ENCODE measurements around the gene QSOX1. TPM values are rescaled to one million over a fixed set of nuclear protein-coding genes. Genes with fewer than 3 reads are reported as not detected.

QSOX1 gene
- total RNA-seq, 4 donors from 2014 or later, result 65.9 to 124 (median 93.7) TPM

DNA sequence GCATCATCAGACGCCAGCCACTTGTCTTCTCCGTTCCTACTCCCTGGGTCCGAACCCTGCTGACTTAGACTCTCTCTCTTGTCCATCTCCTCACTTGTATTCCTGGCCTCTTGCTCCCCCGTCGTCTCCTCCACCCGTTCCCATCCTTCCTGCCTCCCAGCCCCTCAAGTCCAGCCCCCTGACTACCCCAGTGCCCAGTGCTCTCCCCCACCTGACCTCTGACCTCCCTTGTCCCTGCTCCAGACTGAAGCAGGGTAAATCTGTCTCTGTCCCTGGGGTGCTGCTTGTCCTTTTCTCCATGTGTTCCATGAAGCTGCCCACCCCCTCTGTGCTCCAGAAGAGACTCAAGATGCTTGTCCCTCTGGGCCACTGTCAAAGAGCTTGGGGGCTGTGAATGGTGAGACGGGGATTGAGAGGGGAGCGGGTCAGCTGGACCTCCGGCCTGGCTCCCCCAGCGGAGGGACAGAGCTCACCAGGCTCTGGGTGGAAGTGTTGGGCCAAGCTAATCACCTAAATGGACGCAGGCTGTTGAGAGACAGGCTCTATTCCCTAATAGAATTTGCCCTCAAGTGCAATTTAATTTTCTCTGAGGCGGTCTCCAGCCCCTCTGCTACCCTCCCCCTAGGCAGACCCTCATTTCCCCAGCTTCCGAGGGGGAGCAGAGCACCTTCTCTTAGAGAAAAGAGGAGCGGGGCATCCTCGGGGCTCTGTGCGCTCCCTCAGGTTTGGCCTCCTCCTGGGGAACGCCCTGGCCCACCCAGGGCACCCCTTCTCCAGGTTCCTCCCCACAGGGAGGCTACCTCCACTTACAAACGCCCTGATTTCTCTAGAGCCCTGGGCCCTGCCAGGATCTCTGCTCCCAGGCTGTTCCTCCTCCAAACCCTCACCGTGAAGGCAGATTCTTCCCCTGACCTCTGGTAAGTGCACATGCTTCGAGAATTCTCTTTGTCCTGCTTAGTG lies 64.4 kb downstream of the QSOX1 start:
- intact Hi-C loops (cut with DNase I; ENCODE audit: low total_unique reads), result no loop called here
- ATAC-seq, result no peak
- Histone ChIP-seq H3K9me3 (no peaks in the 10 kb centered on the region), H3K36me3 (no peaks in the 10 kb centered on the region), H3K4me1 (no peaks in the 10 kb centered on the region), H3K27me3 (peaks cover 0 to under 1% (median 0%) of the 10 kb centered on the region in 3 donors), H3K4me3 (no peak overlapping the region), H3K27ac (no peak overlapping the region)
- in situ Hi-C loops (cut with MboI; ENCODE audit: low sequenced_read_pairs in 4 of 4), result no loop called here
- DNase-seq, result no peak
- TF ChIP-seq POLR2A (IDR thresholded peaks at IDR 0.05), result no peak
- TF ChIP-seq, protein P1, sequence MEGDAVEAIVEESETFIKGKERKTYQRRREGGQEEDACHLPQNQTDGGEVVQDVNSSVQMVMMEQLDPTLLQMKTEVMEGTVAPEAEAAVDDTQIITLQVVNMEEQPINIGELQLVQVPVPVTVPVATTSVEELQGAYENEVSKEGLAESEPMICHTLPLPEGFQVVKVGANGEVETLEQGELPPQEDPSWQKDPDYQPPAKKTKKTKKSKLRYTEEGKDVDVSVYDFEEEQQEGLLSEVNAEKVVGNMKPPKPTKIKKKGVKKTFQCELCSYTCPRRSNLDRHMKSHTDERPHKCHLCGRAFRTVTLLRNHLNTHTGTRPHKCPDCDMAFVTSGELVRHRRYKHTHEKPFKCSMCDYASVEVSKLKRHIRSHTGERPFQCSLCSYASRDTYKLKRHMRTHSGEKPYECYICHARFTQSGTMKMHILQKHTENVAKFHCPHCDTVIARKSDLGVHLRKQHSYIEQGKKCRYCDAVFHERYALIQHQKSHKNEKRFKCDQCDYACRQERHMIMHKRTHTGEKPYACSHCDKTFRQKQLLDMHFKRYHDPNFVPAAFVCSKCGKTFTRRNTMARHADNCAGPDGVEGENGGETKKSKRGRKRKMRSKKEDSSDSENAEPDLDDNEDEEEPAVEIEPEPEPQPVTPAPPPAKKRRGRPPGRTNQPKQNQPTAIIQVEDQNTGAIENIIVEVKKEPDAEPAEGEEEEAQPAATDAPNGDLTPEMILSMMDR (IDR thresholded peaks at IDR 0.05 in 4 of 5, conservative IDR thresholded peaks at IDR 0.05 in 1 of 5), result no peak

DNA sequence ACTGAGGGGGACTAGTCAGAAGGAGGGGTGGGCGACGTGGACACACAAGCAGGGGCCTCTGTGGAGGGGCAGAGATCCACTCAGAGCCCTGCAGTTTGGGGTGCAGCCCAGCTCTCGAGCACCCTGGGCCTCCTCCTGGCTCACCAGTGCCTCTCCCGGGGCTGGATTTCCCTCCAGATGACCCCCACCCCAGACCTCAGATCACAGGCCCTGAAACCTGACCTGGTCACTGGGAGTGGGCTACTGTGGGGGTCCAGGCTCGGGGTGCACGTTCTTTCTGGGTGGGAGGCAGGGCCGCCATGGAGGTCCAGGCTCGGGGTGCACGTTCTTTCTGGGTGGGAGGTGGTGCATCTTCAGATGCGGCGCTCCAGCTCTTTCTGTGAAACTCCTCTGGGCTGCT lies 65.1 kb downstream of the QSOX1 start:
- intact Hi-C loops (cut with DNase I; ENCODE audit: low total_unique reads), result no loop called here
- no peak for ATAC-seq
- Histone ChIP-seq H3K4me3 (no peak overlapping the region), H3K4me1 (no peaks in the 10 kb centered on the region), H3K27me3 (peaks cover 0 to 6% (median 0%) of the 10 kb centered on the region in 3 donors), H3K27ac (no peak overlapping the region), H3K36me3 (no peaks in the 10 kb centered on the region), H3K9me3 (no peaks in the 10 kb centered on the region)
- in situ Hi-C loops (cut with MboI; ENCODE audit: low sequenced_read_pairs in 4 of 4), result no loop called here
- DNase-seq, result no peak
- no peak for TF ChIP-seq POLR2A (IDR thresholded peaks at IDR 0.05)
- TF ChIP-seq, protein P1 (IDR thresholded peaks at IDR 0.05 in 4 of 5, conservative IDR thresholded peaks at IDR 0.05 in 1 of 5), result no peak

DNA sequence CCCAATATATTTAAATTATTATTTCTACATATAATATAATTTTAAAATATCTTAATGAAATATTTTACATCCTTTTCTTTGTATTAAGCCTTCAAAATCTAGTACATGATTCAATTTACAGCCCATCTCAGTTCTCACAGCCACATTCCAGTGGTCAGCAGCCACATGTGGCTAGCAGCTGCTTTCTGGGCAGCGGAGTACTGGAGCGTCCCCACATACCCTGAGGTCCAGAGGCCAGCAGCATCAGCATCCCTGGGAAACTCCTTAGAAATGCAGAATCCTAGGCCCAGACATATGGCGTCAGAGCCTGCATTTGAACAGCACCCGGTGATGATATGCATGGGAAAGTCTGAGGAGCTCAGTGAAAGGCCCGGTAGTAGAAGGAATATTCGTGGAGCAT lies 66.8 kb downstream of the QSOX1 start:
- H3K4me3 ChIP-seq, result no peak overlapping the region
- H3K9me3 ChIP-seq, result no peaks in the 10 kb centered on the region
- H3K27me3 ChIP-seq, result peaks cover 2 to 21% (median 4%) of the 10 kb centered on the region in 3 donors
- H3K36me3 ChIP-seq, result no peaks in the 10 kb centered on the region
- no peak overlapping the region for H3K27ac ChIP-seq
- no peak for DNase-seq
- intact Hi-C loops (cut with DNase I; ENCODE audit: low total_unique reads), result no loop called here
- H3K4me1 ChIP-seq, result no peaks in the 10 kb centered on the region
- no peak for TF ChIP-seq POLR2A (IDR thresholded peaks at IDR 0.05)
- TF ChIP-seq, protein P1 (IDR thresholded peaks at IDR 0.05 in 4 of 5, conservative IDR thresholded peaks at IDR 0.05 in 1 of 5), result no peak
- ATAC-seq, result no peak
- in situ Hi-C loops (cut with MboI; ENCODE audit: low sequenced_read_pairs in 4 of 4), result no loop called here

DNA sequence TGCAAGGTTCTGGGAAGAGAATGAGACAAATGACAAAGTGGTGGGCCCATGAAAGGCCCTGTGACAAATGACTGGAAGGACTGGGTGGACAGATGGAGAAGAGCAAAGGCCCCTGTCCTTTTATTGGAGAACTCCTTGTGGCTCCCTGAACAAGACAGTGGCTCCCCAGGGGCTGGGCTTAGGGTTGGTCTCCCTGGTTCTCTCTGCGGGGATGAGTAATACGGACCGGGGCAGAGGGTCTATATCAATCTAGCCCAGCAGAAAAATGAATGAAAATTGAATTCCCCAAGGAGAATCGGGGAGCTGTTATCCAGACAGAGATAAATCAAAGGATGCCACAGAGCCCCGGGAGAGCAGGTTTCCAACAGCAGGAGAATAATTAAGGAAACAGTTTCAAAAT lies 70.2 kb downstream of the QSOX1 start:
- in situ Hi-C loops (cut with MboI; ENCODE audit: low sequenced_read_pairs in 4 of 4) (no loop called here), intact Hi-C loops (cut with DNase I; ENCODE audit: low total_unique reads) (no loop called here)
- Histone ChIP-seq H3K27me3 (peaks cover 34 to 51% (median 38%) of the 10 kb centered on the region in 3 donors), H3K9me3 (no peaks in the 10 kb centered on the region), H3K4me1 (no peaks in the 10 kb centered on the region), H3K27ac (no peak overlapping the region), H3K4me3 (no peak overlapping the region), H3K36me3 (no peaks in the 10 kb centered on the region)
- TF ChIP-seq, protein P1 (IDR thresholded peaks at IDR 0.05 in 4 of 5, conservative IDR thresholded peaks at IDR 0.05 in 1 of 5), result no peak
- no peak for TF ChIP-seq POLR2A (IDR thresholded peaks at IDR 0.05)
- ATAC-seq (no peak), DNase-seq (no peak)
